Measurements from ENCODE around the gene SMYD3. TPM values are rescaled to one million over a fixed set of nuclear protein-coding genes. Genes with fewer than 3 reads are reported as not detected.

Gene SMYD3
- total RNA-seq, 6 experiments from 2014 or later, result 6.3 to 10.0 (median 6.6) TPM

DNA sequence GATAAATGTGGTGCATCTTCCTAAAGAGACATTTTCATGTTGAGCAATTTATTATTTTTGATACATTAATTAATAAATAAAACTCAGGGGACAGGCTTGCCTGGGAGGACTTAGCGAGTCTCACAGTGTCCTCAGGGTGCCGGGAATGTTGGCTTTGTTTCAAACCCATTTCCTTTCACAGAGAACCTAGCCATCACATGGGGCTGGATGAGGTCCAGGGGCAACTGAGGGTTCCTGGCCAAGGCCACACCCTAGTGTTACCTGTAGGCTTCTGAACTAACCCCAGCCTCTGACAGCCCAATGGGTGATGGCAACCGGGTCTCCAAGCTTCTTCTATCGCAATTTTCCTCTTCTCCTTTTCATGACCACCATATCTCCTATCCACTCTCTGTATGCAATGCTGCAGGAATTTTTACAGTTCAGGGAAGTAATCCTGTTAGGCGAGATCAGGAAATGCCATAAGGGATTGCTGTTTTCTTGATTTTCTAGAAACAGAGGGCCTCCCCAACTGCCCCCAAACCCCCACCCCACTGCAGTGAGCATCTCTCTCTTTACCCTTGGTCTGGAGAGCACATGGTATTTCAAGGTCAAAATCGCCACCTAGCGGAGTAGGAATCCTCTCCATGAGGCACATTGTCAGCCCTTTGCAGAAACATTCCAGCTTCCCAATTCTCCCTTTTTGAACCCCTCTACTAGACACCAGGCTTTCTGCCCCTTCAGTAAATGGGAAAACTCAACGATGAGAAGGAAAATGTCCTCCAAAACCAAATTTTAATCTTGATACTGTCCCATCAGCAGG is 22.1 kb upstream of the SMYD3 start:
- Histone ChIP-seq H3K27ac (no peak overlapping the region), H3K4me3 (no peak overlapping the region), H3K27me3 (no peaks in the 10 kb centered on the region), H3K9me3 (no peaks in the 10 kb centered on the region), H3K36me3 (no peaks in the 10 kb centered on the region), H3K4me1 (no peaks in the 10 kb centered on the region)
- WGBS (ENCODE audit: insufficient coverage, low coverage, low lambda C conversion rate, missing lambda C conversion rate), result 67% methylated on average over 7 of the region's 8 CpGs
- DNase-seq (no peak), ATAC-seq (no peak)
- TF ChIP-seq POLR2A (IDR thresholded peaks at IDR 0.05), result no peak
- TF ChIP-seq, protein P1, sequence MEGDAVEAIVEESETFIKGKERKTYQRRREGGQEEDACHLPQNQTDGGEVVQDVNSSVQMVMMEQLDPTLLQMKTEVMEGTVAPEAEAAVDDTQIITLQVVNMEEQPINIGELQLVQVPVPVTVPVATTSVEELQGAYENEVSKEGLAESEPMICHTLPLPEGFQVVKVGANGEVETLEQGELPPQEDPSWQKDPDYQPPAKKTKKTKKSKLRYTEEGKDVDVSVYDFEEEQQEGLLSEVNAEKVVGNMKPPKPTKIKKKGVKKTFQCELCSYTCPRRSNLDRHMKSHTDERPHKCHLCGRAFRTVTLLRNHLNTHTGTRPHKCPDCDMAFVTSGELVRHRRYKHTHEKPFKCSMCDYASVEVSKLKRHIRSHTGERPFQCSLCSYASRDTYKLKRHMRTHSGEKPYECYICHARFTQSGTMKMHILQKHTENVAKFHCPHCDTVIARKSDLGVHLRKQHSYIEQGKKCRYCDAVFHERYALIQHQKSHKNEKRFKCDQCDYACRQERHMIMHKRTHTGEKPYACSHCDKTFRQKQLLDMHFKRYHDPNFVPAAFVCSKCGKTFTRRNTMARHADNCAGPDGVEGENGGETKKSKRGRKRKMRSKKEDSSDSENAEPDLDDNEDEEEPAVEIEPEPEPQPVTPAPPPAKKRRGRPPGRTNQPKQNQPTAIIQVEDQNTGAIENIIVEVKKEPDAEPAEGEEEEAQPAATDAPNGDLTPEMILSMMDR (IDR thresholded peaks at IDR 0.05), result no peak
- intact Hi-C loops (cut with DNase I), result no loop called here

DNA sequence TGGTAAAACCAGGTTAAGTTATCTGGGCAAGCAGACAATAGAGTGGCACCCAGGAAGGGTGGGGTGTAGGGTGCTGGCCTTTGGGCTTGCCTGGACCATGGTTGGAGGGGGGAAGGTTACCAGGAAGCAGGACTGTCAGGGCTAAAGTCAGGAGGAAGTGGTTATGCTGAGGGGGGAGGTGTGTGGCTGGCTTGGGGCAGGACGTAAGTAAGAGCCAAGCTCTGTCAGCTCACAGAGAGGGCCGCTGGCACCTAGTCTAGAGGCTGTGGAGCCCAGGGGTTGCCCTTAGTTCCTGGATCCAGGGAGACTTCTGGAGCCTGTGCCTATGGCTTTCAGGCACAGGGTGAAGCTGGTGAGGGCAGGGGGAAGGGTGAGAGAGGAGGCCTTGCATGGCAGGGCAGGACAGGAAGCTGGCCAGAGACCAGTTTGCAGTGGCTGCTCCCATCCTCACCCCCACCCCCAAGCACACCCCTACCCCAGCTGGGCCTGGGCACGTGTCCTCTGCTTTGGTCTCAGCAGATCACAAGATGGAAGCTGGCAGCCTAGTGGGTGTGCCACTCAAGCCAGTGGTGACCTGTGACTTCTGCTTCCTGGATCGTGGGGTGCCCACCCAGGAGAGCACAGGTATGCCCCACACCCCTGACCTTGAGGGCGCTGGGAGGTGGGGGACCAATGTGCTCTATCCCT is 20.5 kb upstream of the SMYD3 start:
- ATAC-seq (peak in 3 of 4 donors; percentile 30 to 46 (median 35)), DNase-seq (no peak)
- Histone ChIP-seq H3K4me1 (no peaks in the 10 kb centered on the region), H3K9me3 (no peaks in the 10 kb centered on the region), H3K27me3 (no peaks in the 10 kb centered on the region), H3K4me3 (no peak overlapping the region), H3K36me3 (no peaks in the 10 kb centered on the region), H3K27ac (no peak overlapping the region)
- intact Hi-C loops (cut with DNase I), result no loop called here
- 24% methylated on average over 3 of the region's 5 CpGs for WGBS (ENCODE audit: insufficient coverage, low coverage, low lambda C conversion rate, missing lambda C conversion rate)
- TF ChIP-seq, protein P1 (IDR thresholded peaks at IDR 0.05), result no peak
- no peak for TF ChIP-seq POLR2A (IDR thresholded peaks at IDR 0.05)

DNA sequence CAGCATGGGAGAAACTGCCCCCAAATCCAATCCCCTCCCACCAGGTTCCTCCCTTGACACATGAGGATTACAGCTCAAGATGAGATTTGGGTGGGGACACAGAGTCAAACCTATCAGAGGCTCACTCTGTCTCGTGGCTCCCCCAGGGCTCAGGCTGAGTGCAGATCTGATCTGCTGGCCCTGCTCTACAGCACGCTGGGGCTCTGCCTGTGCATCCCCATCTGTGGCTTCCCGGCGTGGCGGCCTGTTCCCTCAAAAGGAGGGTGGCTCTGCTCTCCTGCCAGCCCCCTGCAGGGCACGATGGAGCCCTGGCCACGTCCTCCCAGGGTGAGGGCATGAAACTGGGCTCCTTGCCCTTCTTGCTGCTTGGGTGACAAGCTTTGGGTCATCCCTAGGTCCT is 19.8 kb upstream of the SMYD3 start:
- Histone ChIP-seq H3K36me3 (no peaks in the 10 kb centered on the region), H3K9me3 (no peaks in the 10 kb centered on the region), H3K27ac (no peak overlapping the region), H3K4me1 (no peaks in the 10 kb centered on the region), H3K27me3 (no peaks in the 10 kb centered on the region), H3K4me3 (no peak overlapping the region)
- no peak for DNase-seq
- TF ChIP-seq, protein P1 (IDR thresholded peaks at IDR 0.05), result no peak
- TF ChIP-seq POLR2A (IDR thresholded peaks at IDR 0.05), result no peak
- WGBS (ENCODE audit: insufficient coverage, low coverage, low lambda C conversion rate, missing lambda C conversion rate), result no CpG with 5 or more reads among the region's 7 CpGs
- ATAC-seq, result no peak
- intact Hi-C loops (cut with DNase I), result no loop called here

DNA sequence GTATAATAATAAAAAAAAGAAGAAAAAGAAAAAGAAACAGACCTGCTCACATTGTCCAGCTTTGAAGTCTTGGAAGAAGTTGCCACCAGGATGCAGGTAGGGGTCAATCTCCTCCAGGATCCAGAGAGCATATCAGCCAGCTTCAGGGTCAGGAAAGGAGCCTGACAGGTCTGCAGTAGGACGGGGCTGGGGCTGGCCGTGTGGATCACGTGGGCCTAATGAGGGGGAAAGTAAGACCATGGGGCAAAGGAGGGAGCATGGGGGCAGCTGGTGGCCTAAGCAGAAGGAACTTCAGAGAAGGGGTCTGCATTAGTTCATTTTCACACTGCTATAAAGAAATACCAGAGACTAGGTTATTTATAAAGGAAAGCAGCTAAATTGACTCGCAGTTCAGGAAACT is 19.3 kb upstream of the SMYD3 start:
- intact Hi-C loops (cut with DNase I), result no loop called here
- ATAC-seq (no peak), DNase-seq (no peak)
- no peaks in the 10 kb centered on the region for H3K9me3 ChIP-seq
- no peak overlapping the region for H3K4me3 ChIP-seq
- TF ChIP-seq POLR2A (IDR thresholded peaks at IDR 0.05), result no peak
- TF ChIP-seq, protein P1 (IDR thresholded peaks at IDR 0.05), result no peak
- H3K27ac ChIP-seq, result no peak overlapping the region
- 73% methylated on average over 4 of the region's 4 CpGs for whole genome bisulfite sequencing (ENCODE audit: insufficient coverage, low coverage, low lambda C conversion rate, missing lambda C conversion rate)
- no peaks in the 10 kb centered on the region for H3K4me1 ChIP-seq
- no peaks in the 10 kb centered on the region for H3K27me3 ChIP-seq
- H3K36me3 ChIP-seq, result no peaks in the 10 kb centered on the region
